Activated CD4-positive, alpha-beta T cell treated with anti-CD3 and anti-CD28 coated beads, Interleukin-2, amount 10 ng/mL, durations not matched to agents 7 days and 5 days (primary cell): ENCODE results near the gene CADM4. TPM values are rescaled to one million over a fixed set of nuclear protein-coding genes. Genes with fewer than 3 reads are reported as not detected.
"Not testable (repeated sequence)": the region's sequence is repeated elsewhere in the genome, so short reads cannot be mapped to it uniquely, and the experiment has no call there.

Source experiments
- CTCF ChIA-PET: fragments of 350-600 bp; sonication (Branson Sonifier 250); formaldehyde crosslinking; loops from one replicate; lab custom pipeline; 2021; ENCODE audit warnings: antibody characterized with exemption; lab: Charles Lee
- POLR2A ChIA-PET: fragments of 350-600 bp; sonication (Branson Sonifier 250); formaldehyde crosslinking; loops from one replicate; lab custom pipeline; 2021; ENCODE audit warnings: antibody characterized with exemption; lab: Charles Lee
- DNase-seq: peaks from one replicate; pipeline ENCODE4 v3.0.0-alpha.2; 2020
- H3K27ac Mint-ChIP-seq: one replicate; pipeline ENCODE4 v1.8.0; 2021; ENCODE audit warnings: mild to moderate bottlenecking, moderate library complexity, mixed read lengths
- H3K27me3 Mint-ChIP-seq: one replicate; pipeline ENCODE4 v1.8.0; 2021; ENCODE audit warnings: mixed read lengths
- H3K36me3 Mint-ChIP-seq: one replicate; pipeline ENCODE4 v1.8.0; 2021; ENCODE audit warnings: low read depth, mixed read lengths
- H3K4me1 Mint-ChIP-seq: one replicate; pipeline ENCODE4 v1.8.0; 2021; ENCODE audit warnings: mixed read lengths
- H3K4me3 Mint-ChIP-seq: one replicate; pipeline ENCODE4 v1.8.0; 2021; ENCODE audit warnings: mild to moderate bottlenecking, moderate library complexity, mixed read lengths
- H3K9me3 Mint-ChIP-seq: one replicate; pipeline ENCODE4 v1.8.0; 2021; ENCODE audit warnings: mixed read lengths
- total RNA-seq, 2 experiments: library from RNA; stranded (reverse); gene quantifications; one replicate each; pipeline ENCODE4 v1.2.3, GENCODE V29; 2021

The CADM4 gene
- total RNA-seq, 2 experiments from 2014 or later = 0.12 to 0.20 TPM

- CTCF ChIA-PET = interaction anchor here (0.7 to 1.7 kb wide), 3 partner anchors 9 to 160 kb away, joined by 3 to 4 read pairs (median 4); no protein-coding TSS in a partner anchor
- Mint-ChIP-seq H3K36me3 (peaks cover 22% of the 10 kb centered on the region), H3K4me1 (peaks cover 3% of the 10 kb centered on the region), H3K27me3 (no peaks in the 10 kb centered on the region), H3K27ac (no peak overlapping the region), H3K4me3 (no peak overlapping the region), H3K9me3 (no peaks in the 10 kb centered on the region)
- POLR2A ChIA-PET = no interaction called here
- no peak for DNase-seq
These were observed 29.8 kb downstream of the CADM4 start for GRCh38 chr19:43609872-43610271.

GRCh38 chr19:43607238-43608205 lies 32.1 kb downstream of the CADM4 start:
- Mint-ChIP-seq H3K4me1 (peaks cover 3% of the 10 kb centered on the region), H3K27ac (peak overlapping the region; percentile 50), H3K36me3 (peaks cover 11% of the 10 kb centered on the region), H3K9me3 (no peaks in the 10 kb centered on the region), H3K27me3 (no peaks in the 10 kb centered on the region), H3K4me3 (no peak overlapping the region)
- ChIA-PET POLR2A (no interaction called here), CTCF (interaction anchor here (0.7 to 1.0 kb wide), 2 partner anchors 8 to 13 kb away, joined by 3 to 4 read pairs; no protein-coding TSS in a partner anchor)
- DNase-seq = no peak

- no peaks in the 10 kb centered on the region for H3K27me3 Mint-ChIP-seq
- ChIA-PET POLR2A (no interaction called here), CTCF (interaction anchor here (0.7 to 2.7 kb wide), 4 partner anchors 9 to 52 kb away, joined by 3 to 15 read pairs (median 6); partner anchors contain the start of gene IRGQ)
- no peaks in the 10 kb centered on the region for H3K9me3 Mint-ChIP-seq
- H3K4me1 Mint-ChIP-seq = peaks cover 3% of the 10 kb centered on the region
- H3K4me3 Mint-ChIP-seq = no peak overlapping the region
- DNase-seq = no peak
- no peak overlapping the region for H3K27ac Mint-ChIP-seq
- H3K36me3 Mint-ChIP-seq = peaks cover 5% of the 10 kb centered on the region
These were observed 33.0 kb downstream of the CADM4 start for GRCh38 chr19:43606569-43607229.

- Mint-ChIP-seq H3K4me1 (peaks cover 3% of the 10 kb centered on the region), H3K27ac (peak overlapping the region; percentile 41), H3K27me3 (no peaks in the 10 kb centered on the region), H3K9me3 (no peaks in the 10 kb centered on the region), H3K4me3 (no peak overlapping the region), H3K36me3 (peaks cover 8% of the 10 kb centered on the region)
- ChIA-PET CTCF (interaction anchor here (1.0 to 2.7 kb wide), 3 partner anchors 9 to 51 kb away, joined by 3 to 15 read pairs (median 8); partner anchors contain the start of gene IRGQ), POLR2A (no interaction called here)
- DNase-seq = no peak
These were observed 33.6 kb downstream of the CADM4 start for GRCh38 chr19:43605875-43606568.

GRCh38 chr19:43600326-43600725 lies 39.3 kb downstream of the CADM4 start:
- Mint-ChIP-seq H3K36me3 (peaks cover 10% of the 10 kb centered on the region), H3K4me1 (peaks cover 24% of the 10 kb centered on the region)
- H3K4me3 Mint-ChIP-seq, POLR2A ChIA-PET, DNase-seq, H3K9me3 Mint-ChIP-seq, H3K27ac Mint-ChIP-seq, H3K27me3 Mint-ChIP-seq: not testable (repeated sequence)
- CTCF ChIA-PET = interaction anchor here (0.8 kb wide), 1 partner anchor 9 kb away, joined by 4 read pairs; no protein-coding TSS in a partner anchor

- peaks cover 24% of the 10 kb centered on the region for H3K4me1 Mint-ChIP-seq
- CTCF ChIA-PET = interaction anchor here (0.9 kb wide), 1 partner anchor 16 kb away, joined by 5 read pairs; no protein-coding TSS in a partner anchor
- peaks cover 10% of the 10 kb centered on the region for H3K36me3 Mint-ChIP-seq
- POLR2A ChIA-PET = no interaction called here
- H3K27me3 Mint-ChIP-seq = no peaks in the 10 kb centered on the region
- H3K27ac Mint-ChIP-seq = no peak overlapping the region
- no peak overlapping the region for H3K4me3 Mint-ChIP-seq
- no peaks in the 10 kb centered on the region for H3K9me3 Mint-ChIP-seq
- no peak for DNase-seq
These were observed 39.9 kb downstream of the CADM4 start for GRCh38 chr19:43599635-43600295.

- Mint-ChIP-seq H3K9me3 (no peaks in the 10 kb centered on the region), H3K27ac (no peak overlapping the region), H3K27me3 (no peaks in the 10 kb centered on the region), H3K4me3 (peak overlapping the region; percentile 88), H3K4me1 (peaks cover 28% of the 10 kb centered on the region), H3K36me3 (peaks cover 13% of the 10 kb centered on the region)
- ChIA-PET CTCF (interaction anchor here (0.9 to 1.0 kb wide), 2 partner anchors 17 to 43 kb away, joined by 3 to 5 read pairs; no protein-coding TSS in a partner anchor), POLR2A (no interaction called here)
- DNase-seq = no peak
These were observed 41.0 kb downstream of the CADM4 start for GRCh38 chr19:43598445-43599240.

GRCh38 chr19:43597876-43598275 lies 41.8 kb downstream of the CADM4 start:
- peaks cover 17% of the 10 kb centered on the region for H3K36me3 Mint-ChIP-seq
- peaks cover 34% of the 10 kb centered on the region for H3K4me1 Mint-ChIP-seq
- peak overlapping the region; percentile 88 for H3K4me3 Mint-ChIP-seq
- DNase-seq = no peak
- H3K9me3 Mint-ChIP-seq = no peaks in the 10 kb centered on the region
- no peaks in the 10 kb centered on the region for H3K27me3 Mint-ChIP-seq
- ChIA-PET CTCF (interaction anchor here (1.0 to 2.2 kb wide), 4 partner anchors 12 to 212 kb away, joined by 3 to 5 read pairs (median 4); no protein-coding TSS in a partner anchor), POLR2A (no interaction called here)
- peak overlapping the region; percentile 69 for H3K27ac Mint-ChIP-seq

GRCh38 chr19:43596842-43597461 lies 42.7 kb downstream of the CADM4 start:
- Mint-ChIP-seq H3K4me1 (peaks cover 34% of the 10 kb centered on the region), H3K4me3 (peak overlapping the region; percentile 88), H3K36me3 (peaks cover 20% of the 10 kb centered on the region), H3K9me3 (no peaks in the 10 kb centered on the region), H3K27me3 (no peaks in the 10 kb centered on the region), H3K27ac (peak overlapping the region; percentile 99)
- POLR2A ChIA-PET = no interaction called here
- CTCF ChIA-PET = interaction anchor here (1.0 to 3.5 kb wide), 7 partner anchors 13 to 213 kb away, joined by 3 to 51 read pairs (median 4); no protein-coding TSS in a partner anchor
- no peak for DNase-seq

GRCh38 chr19:43595999-43596841 lies 43.4 kb downstream of the CADM4 start, which contains the start of the genes IRGQ and ZNF576:
IRGQ (minus strand) TSS chr19:43596134; CDS start chr19:43595338, 796 bp downstream.
ZNF576 (plus strand) TSS chr19:43596595; CDS start chr19:43597109, 514 bp downstream.
- DNase-seq = peak; percentile 100
- Mint-ChIP-seq H3K9me3 (no peaks in the 10 kb centered on the region), H3K27me3 (no peaks in the 10 kb centered on the region), H3K4me1 (peaks cover 34% of the 10 kb centered on the region), H3K36me3 (peaks cover 18% of the 10 kb centered on the region), H3K27ac (peak within 1 kb of the TSS; percentile 99), H3K4me3 (peak within 1 kb of the TSS; percentile 88)
- CTCF ChIA-PET = interaction anchor here (0.6 to 3.5 kb wide), 13 partner anchors 9 to 658 kb away, joined by 3 to 51 read pairs (median 4); partner anchors contain the start of gene ZNF575
- POLR2A ChIA-PET = interaction anchor here (0.8 kb wide), 1 partner anchor 65 kb away, joined by 3 read pairs; no protein-coding TSS in a partner anchor
